GM10266 (cell line): Measurements from ENCODE around the gene ZDHHC18.

Experiments used
- DNase-seq: peaks from one replicate; pipeline ENCODE4 v3.0.0; 2012; ENCODE audit errors: extremely low spot score
- TF ChIP-seq, protein P1 (sequence below): IDR thresholded peaks from 2 replicates; pipeline ENCODE4 v1.5.1; 2012; ENCODE audit warnings: mild to moderate bottlenecking, low read depth; ENCODE audit not compliant: control insufficient read depth, insufficient read depth; ENCODE audit errors: missing control alignments

The ZDHHC18 gene

DNA sequence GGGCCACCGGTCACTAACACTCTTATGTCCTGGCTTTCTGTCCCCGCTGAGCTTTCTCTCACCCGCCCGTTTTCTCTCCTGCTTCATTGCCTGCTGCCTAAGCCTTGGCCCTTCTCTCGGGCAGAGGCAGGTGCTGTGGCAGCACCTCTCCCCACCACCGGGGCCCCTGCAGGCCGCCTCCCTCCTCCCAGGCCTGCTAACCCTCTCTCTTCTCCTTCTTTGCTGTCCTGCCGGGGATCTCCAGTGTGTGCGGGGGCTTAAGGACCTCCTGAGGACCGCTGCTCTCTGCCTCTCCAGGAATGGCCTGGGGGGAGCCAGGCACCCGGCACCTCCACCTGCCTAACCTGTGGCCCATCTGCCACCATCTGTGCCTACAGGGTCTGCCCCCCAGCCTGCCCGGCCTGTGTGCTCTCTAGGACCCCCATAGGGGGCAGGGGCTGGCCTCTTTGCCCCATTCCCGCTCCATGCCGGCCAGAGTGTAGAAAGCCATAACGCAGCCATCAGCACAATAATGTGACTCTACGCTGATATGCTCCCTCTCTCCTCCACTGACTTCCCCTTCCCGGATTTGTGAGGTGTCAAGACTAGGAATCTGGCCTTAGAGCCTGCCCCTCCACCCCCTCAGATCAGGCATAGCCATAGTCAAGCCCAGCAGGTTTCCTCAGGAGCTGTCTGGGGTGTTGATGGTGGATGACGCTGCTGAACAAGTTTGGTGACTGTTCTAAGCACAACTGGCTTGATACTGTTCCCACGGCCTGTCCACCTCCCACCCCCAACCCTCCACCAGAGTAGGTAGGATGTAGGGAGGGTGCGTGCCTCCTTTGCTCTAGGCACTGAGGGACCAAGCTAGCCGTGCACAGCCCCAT lies 30.3 kb downstream of the ZDHHC18 start:
- TF ChIP-seq, protein P1, sequence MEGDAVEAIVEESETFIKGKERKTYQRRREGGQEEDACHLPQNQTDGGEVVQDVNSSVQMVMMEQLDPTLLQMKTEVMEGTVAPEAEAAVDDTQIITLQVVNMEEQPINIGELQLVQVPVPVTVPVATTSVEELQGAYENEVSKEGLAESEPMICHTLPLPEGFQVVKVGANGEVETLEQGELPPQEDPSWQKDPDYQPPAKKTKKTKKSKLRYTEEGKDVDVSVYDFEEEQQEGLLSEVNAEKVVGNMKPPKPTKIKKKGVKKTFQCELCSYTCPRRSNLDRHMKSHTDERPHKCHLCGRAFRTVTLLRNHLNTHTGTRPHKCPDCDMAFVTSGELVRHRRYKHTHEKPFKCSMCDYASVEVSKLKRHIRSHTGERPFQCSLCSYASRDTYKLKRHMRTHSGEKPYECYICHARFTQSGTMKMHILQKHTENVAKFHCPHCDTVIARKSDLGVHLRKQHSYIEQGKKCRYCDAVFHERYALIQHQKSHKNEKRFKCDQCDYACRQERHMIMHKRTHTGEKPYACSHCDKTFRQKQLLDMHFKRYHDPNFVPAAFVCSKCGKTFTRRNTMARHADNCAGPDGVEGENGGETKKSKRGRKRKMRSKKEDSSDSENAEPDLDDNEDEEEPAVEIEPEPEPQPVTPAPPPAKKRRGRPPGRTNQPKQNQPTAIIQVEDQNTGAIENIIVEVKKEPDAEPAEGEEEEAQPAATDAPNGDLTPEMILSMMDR = no peak
- no peak for DNase-seq

DNA sequence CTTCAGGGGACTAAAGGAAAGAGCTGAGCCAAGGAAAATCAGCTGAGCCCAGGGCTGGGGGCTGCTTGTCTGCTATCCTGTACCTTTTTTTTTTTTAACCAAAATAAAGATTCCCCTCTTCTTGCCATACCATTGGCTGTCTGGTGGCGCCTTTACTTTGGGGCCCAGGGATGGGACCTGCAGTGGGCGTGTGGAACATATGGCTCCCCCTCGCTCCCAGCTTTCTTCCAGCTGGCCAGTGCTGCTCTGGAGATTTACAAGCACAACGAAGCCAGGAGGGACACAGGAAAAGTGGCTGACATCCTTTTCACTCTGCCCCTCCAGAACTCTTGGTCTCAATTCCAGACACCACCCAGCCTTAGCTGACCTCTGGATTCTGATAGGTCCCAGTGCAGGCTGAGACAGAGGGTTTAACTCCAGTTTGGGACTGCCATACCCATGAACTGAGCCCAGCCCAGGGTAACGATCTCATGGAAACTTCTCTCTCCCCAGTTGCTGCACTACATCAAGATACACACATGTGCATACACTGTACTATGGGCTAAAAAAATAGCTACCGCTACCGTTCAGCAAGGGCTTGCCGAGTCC lies 31.1 kb downstream of the ZDHHC18 start:
- TF ChIP-seq, protein P1 = no peak
- no peak for DNase-seq

DNA sequence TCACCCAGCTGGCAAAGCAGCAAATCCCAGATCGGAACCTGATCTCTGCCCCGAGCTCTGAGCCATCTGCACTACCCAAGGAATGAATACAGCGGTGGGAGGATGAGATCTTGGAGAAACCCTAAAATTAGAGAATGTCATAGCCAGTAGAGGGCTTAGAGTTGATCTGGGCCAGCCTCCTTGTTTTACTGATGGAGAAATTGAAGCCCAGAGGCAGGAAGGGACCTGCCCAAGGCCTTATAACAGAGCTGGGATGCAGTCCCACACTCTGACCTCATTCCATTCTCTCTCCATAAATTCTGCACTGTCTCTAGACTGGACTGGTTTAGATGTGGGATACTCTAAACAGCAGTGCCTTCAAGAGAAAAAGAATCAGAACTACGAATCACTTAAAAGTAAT lies 31.7 kb downstream of the ZDHHC18 start:
- TF ChIP-seq, protein P1 = no peak
- DNase-seq = no peak

DNA sequence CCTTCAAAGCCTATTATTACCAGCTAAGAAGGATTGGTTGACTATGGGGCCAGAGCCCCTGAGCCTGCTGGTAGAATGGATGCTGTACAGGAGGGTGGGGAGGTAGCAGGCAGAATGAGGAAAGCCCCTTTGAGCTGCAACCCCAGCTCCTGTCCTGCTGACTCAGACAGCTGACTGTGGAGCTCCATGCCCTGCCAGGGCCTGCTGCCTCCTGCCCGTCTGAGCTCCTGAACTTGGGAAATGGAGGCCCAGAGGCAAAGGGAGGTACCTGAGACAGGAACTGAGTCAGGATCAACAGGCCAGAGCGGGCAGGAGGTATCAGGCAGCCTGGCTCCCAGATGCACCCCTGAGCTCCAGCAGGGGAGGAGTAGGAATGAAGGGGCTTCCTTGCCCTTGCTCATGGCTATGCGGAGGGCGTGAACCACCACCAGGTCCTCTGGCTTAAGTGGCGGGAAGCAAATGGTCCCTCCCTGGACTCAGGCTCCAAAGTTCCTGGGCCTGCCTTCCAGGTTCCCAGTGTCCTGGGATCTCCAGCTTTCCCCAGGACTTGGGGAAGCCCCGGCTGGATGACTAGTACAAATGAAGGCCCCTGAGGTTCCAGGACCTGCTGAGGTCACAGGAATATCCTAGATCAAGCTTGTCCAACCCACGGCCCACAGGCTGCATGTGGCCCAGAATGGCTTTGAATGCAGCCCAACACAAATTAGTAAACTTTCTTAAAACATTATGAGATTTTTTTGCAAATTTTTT lies 32.6 kb downstream of the ZDHHC18 start:
- TF ChIP-seq, protein P1 = no peak
- no peak for DNase-seq

DNA sequence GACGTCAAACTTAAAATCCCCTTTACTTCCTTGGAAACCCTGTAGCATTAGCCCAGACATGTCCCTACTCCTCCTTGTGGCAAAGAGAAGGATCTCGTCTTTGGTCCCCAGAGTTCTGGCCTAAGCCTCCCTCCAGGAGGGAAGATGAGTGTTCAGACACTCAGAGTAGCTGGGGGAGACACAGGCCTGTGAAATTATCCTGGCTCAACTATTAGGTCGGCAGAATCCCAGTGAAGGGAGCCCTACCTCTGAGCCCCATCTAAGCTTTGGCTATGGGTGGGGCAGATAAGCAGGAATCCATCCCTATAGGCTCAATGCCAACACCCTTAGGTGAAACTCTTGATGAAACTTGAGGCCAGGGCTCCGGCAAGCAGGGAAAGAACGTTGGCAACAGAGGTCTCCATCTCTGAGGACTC lies 34.8 kb downstream of the ZDHHC18 start:
- TF ChIP-seq, protein P1 = no peak
- no peak for DNase-seq

DNA sequence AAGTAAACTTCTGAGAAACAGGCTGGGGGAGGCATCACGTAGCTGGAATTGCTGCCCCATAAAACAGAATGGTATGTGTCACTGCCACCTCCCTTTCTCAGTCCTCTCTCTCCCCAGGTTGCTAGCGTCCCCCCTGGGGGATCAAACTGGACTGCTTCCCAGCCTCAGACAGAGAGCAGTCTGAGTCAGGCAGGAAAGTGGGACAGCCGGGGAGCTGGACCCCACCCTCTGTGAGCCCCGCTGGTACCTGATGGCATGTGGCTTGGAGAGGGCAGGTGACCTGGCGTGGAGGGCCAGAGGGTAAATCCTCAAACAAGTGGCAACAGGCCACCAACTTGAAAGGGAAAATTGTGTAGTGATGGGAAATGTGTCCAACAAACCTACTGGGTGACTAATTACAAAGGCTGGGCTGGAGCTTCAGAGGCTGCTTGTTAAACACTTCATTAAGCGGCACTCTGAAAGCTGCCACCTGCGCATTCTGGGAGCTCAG lies 35.4 kb downstream of the ZDHHC18 start:
- no peak for DNase-seq
- TF ChIP-seq, protein P1 = no peak
